ENCODE measurements around the gene TCAF1. TPM values are rescaled to one million over a fixed set of nuclear protein-coding genes. Genes with fewer than 3 reads are reported as not detected.

TCAF1 gene
- polyA plus RNA-seq, 1 donor from 2014 or later: 172 TPM

- H3K9me2 ChIP-seq (ENCODE audit: insufficient read depth, low read length): no peaks in the 10 kb centered on the region
- peaks cover 4% of the 10 kb centered on the region for H3K27me3 ChIP-seq (ENCODE audit: insufficient read depth, low read depth, low read length)
- H3K4me3 ChIP-seq (ENCODE audit: low read length): no peak overlapping the region
- H3K4me2 ChIP-seq (ENCODE audit: low read length): no peak overlapping the region
- no peak overlapping the region for H3K27ac ChIP-seq (ENCODE audit: low read length)
- no peak overlapping the region for H2AFZ ChIP-seq (ENCODE audit: low read depth, low read length)
- no peaks in the 10 kb centered on the region for H3K9me3 ChIP-seq (ENCODE audit: low read length)
- no peaks in the 10 kb centered on the region for H3F3A ChIP-seq (ENCODE audit: insufficient read depth, low read length, poor library complexity, severe bottlenecking)
- TF ChIP-seq REST (IDR thresholded peaks at IDR 0.05; ENCODE audit: borderline replicate concordance): no peak
- no peak for TF ChIP-seq SMC3 (conservative IDR thresholded peaks at IDR 0.05; ENCODE audit: poor library complexity)
- no peak for TF ChIP-seq CTCF (IDR thresholded peaks at IDR 0.05; ENCODE audit: poor library complexity, severe bottlenecking)
- no peak for TF ChIP-seq POLR2AphosphoS5 (IDR thresholded peaks at IDR 0.05)
- TF ChIP-seq RAD21 (conservative IDR thresholded peaks at IDR 0.05): no peak
- TF ChIP-seq EZH2 (IDR thresholded peaks at IDR 0.05; ENCODE audit: borderline replicate concordance, insufficient read depth, low read length, poor library complexity, severe bottlenecking): no peak
- TF ChIP-seq EP300 (conservative IDR thresholded peaks at IDR 0.05; ENCODE audit: poor library complexity, severe bottlenecking): no peak
- TF ChIP-seq MXI1 (conservative IDR thresholded peaks at IDR 0.05; ENCODE audit: poor library complexity, severe bottlenecking): no peak
- no peak for TF ChIP-seq TAF1 (IDR thresholded peaks at IDR 0.05; ENCODE audit: low read depth)
- no peaks in the 10 kb centered on the region for H3K36me3 ChIP-seq (ENCODE audit: insufficient read depth, low read length)
- no peaks in the 10 kb centered on the region for H3K79me2 ChIP-seq (replicated peaks; ENCODE audit: insufficient read depth, low read length)
- no peaks in the 10 kb centered on the region for H4K20me1 ChIP-seq (ENCODE audit: insufficient read depth)
- H3K9ac ChIP-seq (ENCODE audit: low read length): no peak overlapping the region
These were observed 12.1 kb upstream of the TCAF1 start for GRCh38 chr7:143913945-143914615.

DNA sequence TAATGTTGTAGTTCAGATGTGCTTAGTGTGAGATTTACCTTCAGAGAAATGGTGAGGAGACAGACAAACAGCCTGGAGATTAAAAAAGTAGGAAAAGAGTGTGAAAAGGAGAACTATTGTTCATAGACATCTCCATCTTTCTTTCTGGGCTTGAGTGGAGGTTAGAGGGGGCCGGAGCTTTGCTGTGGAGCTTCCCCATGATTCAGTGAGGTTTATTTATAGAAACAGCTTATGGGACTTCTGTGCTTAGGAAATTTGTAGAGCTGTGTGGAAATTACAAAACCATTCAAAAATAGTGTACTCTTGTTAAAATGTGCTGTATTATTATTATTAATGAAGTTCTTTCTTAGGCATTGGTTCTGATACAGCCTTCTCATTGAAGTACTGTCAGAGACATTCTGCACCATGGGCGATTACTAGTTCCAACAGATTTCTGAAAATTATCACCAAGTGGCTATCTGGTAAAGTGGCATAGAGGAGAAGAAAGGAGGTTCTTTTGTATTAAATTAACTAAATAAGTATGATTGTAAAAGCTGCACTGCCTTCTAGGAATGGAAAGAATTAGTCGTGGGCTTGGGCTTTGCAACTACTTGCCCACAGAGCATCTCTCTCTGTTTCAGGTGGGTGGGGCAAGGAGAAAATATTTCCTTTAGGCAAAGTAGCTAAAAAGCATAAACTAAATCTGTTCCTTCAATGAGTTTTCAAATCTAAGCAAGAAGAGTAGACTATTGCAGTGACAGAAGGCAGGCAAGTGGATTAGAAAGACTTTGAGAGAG, 8.7 kb upstream of the TCAF1 start:
- H4K20me1 ChIP-seq (ENCODE audit: insufficient read depth): no peaks in the 10 kb centered on the region
- TF ChIP-seq EZH2 (IDR thresholded peaks at IDR 0.05; ENCODE audit: borderline replicate concordance, insufficient read depth, low read length, poor library complexity, severe bottlenecking) (no peak), MXI1 (conservative IDR thresholded peaks at IDR 0.05; ENCODE audit: poor library complexity, severe bottlenecking) (no peak), TAF1 (IDR thresholded peaks at IDR 0.05; ENCODE audit: low read depth) (no peak), POLR2AphosphoS5 (IDR thresholded peaks at IDR 0.05) (no peak), RAD21 (conservative IDR thresholded peaks at IDR 0.05) (no peak), CTCF (IDR thresholded peaks at IDR 0.05; ENCODE audit: poor library complexity, severe bottlenecking) (no peak), REST (IDR thresholded peaks at IDR 0.05; ENCODE audit: borderline replicate concordance) (no peak), SMC3 (conservative IDR thresholded peaks at IDR 0.05; ENCODE audit: poor library complexity) (no peak), EP300 (conservative IDR thresholded peaks at IDR 0.05; ENCODE audit: poor library complexity, severe bottlenecking) (no peak)
- H3K36me3 ChIP-seq (ENCODE audit: insufficient read depth, low read length): no peaks in the 10 kb centered on the region
- H3K27me3 ChIP-seq (ENCODE audit: insufficient read depth, low read depth, low read length): peaks cover 15% of the 10 kb centered on the region
- H3K9me2 ChIP-seq (ENCODE audit: insufficient read depth, low read length): no peaks in the 10 kb centered on the region
- no peak overlapping the region for H3K9ac ChIP-seq (ENCODE audit: low read length)
- H3K27ac ChIP-seq (ENCODE audit: low read length): no peak overlapping the region
- no peaks in the 10 kb centered on the region for H3F3A ChIP-seq (ENCODE audit: insufficient read depth, low read length, poor library complexity, severe bottlenecking)
- no peak overlapping the region for H2AFZ ChIP-seq (ENCODE audit: low read depth, low read length)
- H3K4me3 ChIP-seq (ENCODE audit: low read length): no peak overlapping the region
- no peak overlapping the region for H3K4me2 ChIP-seq (ENCODE audit: low read length)
- H3K9me3 ChIP-seq (ENCODE audit: low read length): no peaks in the 10 kb centered on the region
- H3K79me2 ChIP-seq (replicated peaks; ENCODE audit: insufficient read depth, low read length): no peaks in the 10 kb centered on the region

All from neural cell (in vitro differentiated cells).